Left renal pelvis (tissue), 4 donors: ENCODE results near the gene TBC1D26. TPM values are rescaled to one million over a fixed set of nuclear protein-coding genes. Genes with fewer than 3 reads are reported as not detected.

Source experiments
- polyA plus RNA-seq, 4 donors: library from polyadenylated mRNA; unstranded; fragments of 120-200 nt; gene quantifications; one replicate each; pipeline ENCODE4 v1.2.1, GENCODE V29; 2013; ENCODE audit not compliant: insufficient read length in 4 of 4

TBC1D26 gene
- polyA plus RNA-seq, 4 donors = 0.16 to 1.2 (median 0.34) TPM

Other genes with a start within 250 kb of the TBC1D26 start
- gene TVP23C, start 168.8 kb upstream of the TBC1D26 start, polyA plus RNA-seq = 10 to 100 TPM; 12.8 to 17.7 (median 15.3) TPM
- 1 to 10 TPM in 2 of 4 donors, under 1 TPM in 2; 0.50 to 1.4 (median 0.95) TPM for gene FBXW10B, start 112.6 kb upstream of the TBC1D26 start, polyA plus RNA-seq
- 10 to 100 TPM; 21.9 to 27.8 (median 23.3) TPM for gene TRIM16, start 48.0 kb upstream of the TBC1D26 start, polyA plus RNA-seq
- gene ZNF286A, start 32.5 kb upstream of the TBC1D26 start, polyA plus RNA-seq = 10 to 100 TPM; 40.9 to 46.1 (median 43.4) TPM
- 1 to 10 TPM; 1.1 to 7.1 (median 2.0) TPM for gene ADORA2B, start 212.8 kb downstream of the TBC1D26 start, polyA plus RNA-seq